Fibroblast of lung (primary cell): ENCODE results near the gene SMIM7. TPM values are rescaled to one million over a fixed set of nuclear protein-coding genes. Genes with fewer than 3 reads are reported as not detected.

Source experiments
- DNase-seq, 2 donors: peaks; one replicate each; pipeline versions ENCODE4 v3.0.0 to v3.0.0-alpha.2; 2010; ENCODE audit warnings: low read depth in 2 of 2
- H2AFZ ChIP-seq: 2 replicates; pipeline ENCODE4 v1.5.1; 2012; ENCODE audit warnings: low read length, control low read depth, inconsistent platforms
- H3K27ac ChIP-seq: 2 replicates; pipeline ENCODE4 v1.5.1; 2011; ENCODE audit warnings: low read length, control low read depth; ENCODE audit not compliant: insufficient read depth
- H3K27me3 ChIP-seq: 2 replicates; pipeline ENCODE4 v1.5.1; 2011; ENCODE audit warnings: mild to moderate bottlenecking, low read length; ENCODE audit not compliant: control insufficient read depth, insufficient read depth
- H3K36me3 ChIP-seq: 2 replicates; pipeline ENCODE4 v1.5.1; 2011; ENCODE audit warnings: low read length; ENCODE audit not compliant: control insufficient read depth, insufficient read depth
- H3K4me1 ChIP-seq: 2 replicates; pipeline ENCODE4 v1.5.1; 2011; ENCODE audit warnings: low read length; ENCODE audit not compliant: control insufficient read depth, insufficient read depth; ENCODE audit errors: extremely low read depth
- H3K4me2 ChIP-seq: 2 replicates; pipeline ENCODE4 v1.5.1; 2011; ENCODE audit warnings: low read length, control low read depth; ENCODE audit not compliant: insufficient read depth; ENCODE audit errors: extremely low read depth
- H3K4me3 ChIP-seq, 4 experiments: fragments of 200-600 bp in 1 of 4; sonication (generic) in 1 of 4; replicated peaks in 1 of 4; 2 replicates each; pipeline ENCODE4 v1.5.1; 2011 to 2016; ENCODE audit warnings: low read length in 4 of 4, low read depth in 3 of 4, mild to moderate bottlenecking in 3 of 4, control low read depth in 2 of 4, inconsistent platforms in 1 of 4, mixed read lengths in 1 of 4; ENCODE audit not compliant: insufficient read depth in 1 of 4; ENCODE audit errors: control extremely low read depth in 1 of 4
- H3K79me2 ChIP-seq: 2 replicates; pipeline ENCODE4 v1.5.1; 2012; ENCODE audit warnings: mild to moderate bottlenecking, low read length, inconsistent platforms; ENCODE audit not compliant: control insufficient read depth, insufficient read depth
- H3K9ac ChIP-seq: 2 replicates; pipeline ENCODE4 v1.5.1; 2011; ENCODE audit warnings: mild to moderate bottlenecking, low read length, control low read depth; ENCODE audit not compliant: insufficient read depth
- H3K9me3 ChIP-seq: 2 replicates; pipeline ENCODE4 v1.5.1; 2012; ENCODE audit warnings: low read depth, low read length; ENCODE audit not compliant: control insufficient read depth, insufficient read depth
- H4K20me1 ChIP-seq: 2 replicates; pipeline ENCODE4 v1.5.1; 2011; ENCODE audit warnings: low read length; ENCODE audit not compliant: control insufficient read depth, insufficient read depth; ENCODE audit errors: extremely low read depth
- EZH2 ChIP-seq: IDR thresholded peaks from 2 replicates; pipeline ENCODE4 v1.5.1; 2012; ENCODE audit warnings: low read length, control low read depth, mild to moderate bottlenecking; ENCODE audit errors: missing control alignments
- polyA plus RNA-seq, 2 donors: library from polyadenylated mRNA; depleted of rRNA in 1 of 2; stranded (reverse) in 1 of 2; unstranded in 1 of 2; fragments of >200 nt; gene quantifications; 2 replicates each; pipeline ENCODE4 v1.2.1, GENCODE V29; 2011 to 2012; ENCODE audit warnings: missing spikeins in 1 of 2
- total RNA-seq: library from RNA; depleted of rRNA; stranded (reverse); fragments of >200 nt; gene quantifications from 2 replicates; pipeline ENCODE4 v1.2.1, GENCODE V29; 2014
- TF ChIP-seq, protein P1 (sequence below), 2 donors: IDR thresholded peaks in 1 of 2; conservative IDR thresholded peaks in 1 of 2; 1 replicate in 1 of 2; 2 replicates in 1 of 2; pipeline ENCODE4 v1.5.1; 2011 to 2012; ENCODE audit warnings: low read length in 2 of 2, control low read depth in 1 of 2, inconsistent platforms in 1 of 2, low read depth in 1 of 2, mild to moderate bottlenecking in 1 of 2

Gene SMIM7
- total and polyA plus RNA-seq, 2 donors (not counting 1 experiment from before 2014, with no cell fraction given): 58.1 to 91.4 TPM

DNA sequence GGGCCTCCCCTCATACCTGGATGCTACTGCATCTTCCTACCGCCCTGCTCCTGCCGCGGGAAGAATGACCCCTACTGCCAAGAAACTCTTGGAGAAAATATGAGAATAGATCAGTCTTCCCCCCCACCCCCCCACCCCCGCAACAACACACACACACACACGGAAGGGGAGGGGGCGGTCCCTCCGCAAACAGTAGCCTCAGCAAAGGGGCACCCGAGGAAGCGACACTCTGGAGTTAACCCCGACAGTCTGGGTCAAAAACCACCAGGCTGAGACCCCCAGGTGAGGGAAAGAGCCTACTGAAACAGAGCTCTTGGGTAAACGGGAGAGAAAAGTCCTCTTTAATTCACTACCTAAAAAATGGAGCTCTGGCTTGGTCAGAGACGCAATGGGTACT lies 33.1 kb downstream of the SMIM7 start:
- no peak overlapping the region for H2AFZ ChIP-seq
- peaks cover 9% of the 10 kb centered on the region for H3K36me3 ChIP-seq
- no peaks in the 10 kb centered on the region for H4K20me1 ChIP-seq

GRCh38 chr19:16625163-16625958 lies 34.6 kb downstream of the SMIM7 start:
- TF ChIP-seq, protein P1, sequence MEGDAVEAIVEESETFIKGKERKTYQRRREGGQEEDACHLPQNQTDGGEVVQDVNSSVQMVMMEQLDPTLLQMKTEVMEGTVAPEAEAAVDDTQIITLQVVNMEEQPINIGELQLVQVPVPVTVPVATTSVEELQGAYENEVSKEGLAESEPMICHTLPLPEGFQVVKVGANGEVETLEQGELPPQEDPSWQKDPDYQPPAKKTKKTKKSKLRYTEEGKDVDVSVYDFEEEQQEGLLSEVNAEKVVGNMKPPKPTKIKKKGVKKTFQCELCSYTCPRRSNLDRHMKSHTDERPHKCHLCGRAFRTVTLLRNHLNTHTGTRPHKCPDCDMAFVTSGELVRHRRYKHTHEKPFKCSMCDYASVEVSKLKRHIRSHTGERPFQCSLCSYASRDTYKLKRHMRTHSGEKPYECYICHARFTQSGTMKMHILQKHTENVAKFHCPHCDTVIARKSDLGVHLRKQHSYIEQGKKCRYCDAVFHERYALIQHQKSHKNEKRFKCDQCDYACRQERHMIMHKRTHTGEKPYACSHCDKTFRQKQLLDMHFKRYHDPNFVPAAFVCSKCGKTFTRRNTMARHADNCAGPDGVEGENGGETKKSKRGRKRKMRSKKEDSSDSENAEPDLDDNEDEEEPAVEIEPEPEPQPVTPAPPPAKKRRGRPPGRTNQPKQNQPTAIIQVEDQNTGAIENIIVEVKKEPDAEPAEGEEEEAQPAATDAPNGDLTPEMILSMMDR (conservative IDR thresholded peaks at IDR 0.05 in 1 of 2, IDR thresholded peaks at IDR 0.05 in 1 of 2; ENCODE audit: low read depth in 1 of 2, low read length in 2 of 2): no peak
- TF ChIP-seq EZH2: no peak
- no peak overlapping the region for H3K27ac ChIP-seq
- H3K4me2 ChIP-seq: no peak overlapping the region
- no peak overlapping the region for H3K9ac ChIP-seq
- peaks cover 5% of the 10 kb centered on the region for H3K36me3 ChIP-seq
- DNase-seq: no peak
- H4K20me1 ChIP-seq: no peaks in the 10 kb centered on the region
- H2AFZ ChIP-seq: no peak overlapping the region
- H3K4me3 ChIP-seq: no peak overlapping the region
- H3K4me1 ChIP-seq: peaks cover 3% of the 10 kb centered on the region
- H3K27me3 ChIP-seq: no peaks in the 10 kb centered on the region
- no peaks in the 10 kb centered on the region for H3K9me3 ChIP-seq
- peaks cover 74% of the 10 kb centered on the region for H3K79me2 ChIP-seq

More for the DNA sequence above, 33.1 kb downstream of the SMIM7 start:
- H3K27ac ChIP-seq: peak overlapping the region; percentile 87
- H3K4me2 ChIP-seq: peak overlapping the region; percentile 94
- H3K4me1 ChIP-seq: peaks cover 3% of the 10 kb centered on the region
- peak overlapping the region; percentile 77 to 97 (median 92) for H3K4me3 ChIP-seq
- TF ChIP-seq, protein P1 (conservative IDR thresholded peaks at IDR 0.05 in 1 of 2, IDR thresholded peaks at IDR 0.05 in 1 of 2; ENCODE audit: low read depth in 1 of 2, low read length in 2 of 2): no peak
- no peak for TF ChIP-seq EZH2
- DNase-seq: peak in 1 of 2 donors; percentile 23
- peaks cover 60% of the 10 kb centered on the region for H3K79me2 ChIP-seq
- H3K9me3 ChIP-seq: no peaks in the 10 kb centered on the region
- no peaks in the 10 kb centered on the region for H3K27me3 ChIP-seq
- peak overlapping the region; percentile 89 for H3K9ac ChIP-seq

GRCh38 chr19:16624236-16624635 lies 35.7 kb downstream of the SMIM7 start:
- no peak overlapping the region for H3K9ac ChIP-seq

More at GRCh38 chr19:16624236-16624635, 35.7 kb downstream of the SMIM7 start:
- TF ChIP-seq, protein P1 (conservative IDR thresholded peaks at IDR 0.05 in 1 of 2, IDR thresholded peaks at IDR 0.05 in 1 of 2; ENCODE audit: low read depth in 1 of 2, low read length in 2 of 2): no peak
- no peak for TF ChIP-seq EZH2
- H2AFZ ChIP-seq: no peak overlapping the region
- no peaks in the 10 kb centered on the region for H4K20me1 ChIP-seq
- no peaks in the 10 kb centered on the region for H3K9me3 ChIP-seq
- no peak overlapping the region for H3K4me2 ChIP-seq
- peaks cover 6% of the 10 kb centered on the region for H3K4me1 ChIP-seq
- H3K79me2 ChIP-seq: peaks cover 85% of the 10 kb centered on the region
- H3K4me3 ChIP-seq: no peak overlapping the region
- no peak overlapping the region for H3K27ac ChIP-seq
- no peaks in the 10 kb centered on the region for H3K27me3 ChIP-seq
- peaks cover 5% of the 10 kb centered on the region for H3K36me3 ChIP-seq
- DNase-seq: no peak
